Sigmoid colon (tissue), 4 donors: ENCODE data around the gene PARS2.
A peak's percentile ranks its signal among the peaks of the same experiment; 100 is the strongest.

ENCODE experiments used
- CTCF ChIP-seq, 4 experiments: fragments of 450-650 bp in 3 of 4; fragments of 200-600 bp in 1 of 4; IDR thresholded peaks; one replicate each; pipeline ENCODE4 v1.5.1; 2016 to 2019; ENCODE audit warnings: antibody characterized with exemption in 4 of 4, mild to moderate bottlenecking in 3 of 4, moderate library complexity in 2 of 4
- POLR2AphosphoS5 ChIP-seq, 4 donors: sonication (generic); formaldehyde crosslinking; IDR thresholded peaks; one replicate each; pipeline ENCODE4 v1.6.1; 2017; ENCODE audit warnings: antibody characterized with exemption in 4 of 4

GRCh38 chr1:54764133-54764921, at the start of gene PARS2:
- TF ChIP-seq POLR2AphosphoS5 (IDR thresholded peaks at IDR 0.05): peak; percentile 87 to 97 (median 94)
- no peak for TF ChIP-seq CTCF (IDR thresholded peaks at IDR 0.05)
